GM21360 (cell line): Measurements from ENCODE around the gene TIAM1.
A peak's percentile ranks its signal among the peaks of the same experiment; 100 is the strongest.

Experiments used
- ATAC-seq: cut with Tn5 transposase; IDR thresholded peaks from one replicate; pipeline ENCODE4 v1.9.1; 2021; ENCODE audit warnings: mild to moderate bottlenecking, moderate library complexity; ENCODE audit not compliant: unreplicated experiment

Gene TIAM1

GRCh38 chr21:31335957-31336738 is 7.9 kb downstream of the TIAM1 start:
- ATAC-seq, result no peak

GRCh38 chr21:31334648-31335121 is 9.4 kb downstream of the TIAM1 start:
- no peak for ATAC-seq

GRCh38 chr21:31332525-31332924 is 11.5 kb downstream of the TIAM1 start:
- ATAC-seq, result no peak

- no peak for ATAC-seq
Observed at GRCh38 chr21:31331231-31331630, 12.8 kb downstream of the TIAM1 start.

GRCh38 chr21:31330144-31330483 is 13.9 kb downstream of the TIAM1 start:
- no peak for ATAC-seq

- no peak for ATAC-seq
Observed at GRCh38 chr21:31329456-31330143, 14.5 kb downstream of the TIAM1 start.

GRCh38 chr21:31326522-31327242 is 17.4 kb downstream of the TIAM1 start:
- ATAC-seq, result peak; percentile 94

- ATAC-seq, result no peak
Observed at GRCh38 chr21:31318971-31319370, 25.1 kb downstream of the TIAM1 start.

- ATAC-seq, result no peak
Observed at GRCh38 chr21:31317688-31318087, 26.4 kb downstream of the TIAM1 start.

- no peak for ATAC-seq
Observed at GRCh38 chr21:31316488-31317169, 27.4 kb downstream of the TIAM1 start.

- ATAC-seq, result no peak
Observed at GRCh38 chr21:31316072-31316471, 28.0 kb downstream of the TIAM1 start.

GRCh38 chr21:31310750-31311149 is 33.3 kb downstream of the TIAM1 start:
- ATAC-seq, result no peak

- no peak for ATAC-seq
Observed at GRCh38 chr21:31308584-31308983, 35.5 kb downstream of the TIAM1 start.

GRCh38 chr21:31305888-31306287 is 38.2 kb downstream of the TIAM1 start:
- no peak for ATAC-seq

- ATAC-seq, result no peak
Observed at GRCh38 chr21:31299291-31300147, 44.5 kb downstream of the TIAM1 start.

- no peak for ATAC-seq
Observed at GRCh38 chr21:31298618-31299269, 45.3 kb downstream of the TIAM1 start.

- ATAC-seq, result no peak
Observed at GRCh38 chr21:31297806-31298205, 46.3 kb downstream of the TIAM1 start.

GRCh38 chr21:31295676-31296075 is 48.4 kb downstream of the TIAM1 start:
- ATAC-seq, result no peak

- no peak for ATAC-seq
Observed at GRCh38 chr21:31294691-31295090, 49.4 kb downstream of the TIAM1 start.

- ATAC-seq, result no peak
Observed at GRCh38 chr21:31293986-31294385, 50.1 kb downstream of the TIAM1 start.
